Measurements from ENCODE around the gene TMEM25. TPM values are rescaled to one million over a fixed set of nuclear protein-coding genes. Genes with fewer than 3 reads are reported as not detected.

Gene TMEM25
- polyA plus RNA-seq, 2 of the 4 experiments (the other 2 are of a cell fraction), result 0.56 to 0.75 TPM

GRCh38 chr11:118572061-118572980 is 41.3 kb downstream of the TMEM25 start, which contains the start of gene ARCN1:
Gene ARCN1 (plus strand): TSS chr11:118572409. CDS start chr11:118572548, 139 bp downstream.
- WGBS (ENCODE audit: missing lambda C conversion rate), result under 1% methylated on average over 12 of the region's 55 CpGs
- ChIA-PET CTCF (interaction anchor here (1.6 kb wide), 1 partner anchor 23 kb away, joined by 5 read pairs; no protein-coding TSS in a partner anchor), POLR2A (interaction anchor here (1.5 kb wide), 1 partner anchor 37 kb away, joined by 3 read pairs; no protein-coding TSS in a partner anchor)
- Histone ChIP-seq H3K9me3 (no peaks in the 10 kb centered on the region), H3K4me2 (peak within 1 kb of the TSS; percentile 82), H3K4me1 (peaks cover 21% of the 10 kb centered on the region), H3K4me3 (peak within 1 kb of the TSS; percentile 87), H3K27ac (peak within 1 kb of the TSS; percentile 90 to 98)
- TF ChIP-seq NFE2L2 (conservative IDR thresholded peaks at IDR 0.05; ENCODE audit: low read length) (no peak), POLR2AphosphoS2 (conservative IDR thresholded peaks at IDR 0.05; ENCODE audit: low read length) (no peak), KDM1A (IDR thresholded peaks at IDR 0.05; ENCODE audit: low read depth) (no peak), ZC3H11A (IDR thresholded peaks at IDR 0.05) (no peak), PHF8 (IDR thresholded peaks at IDR 0.05; ENCODE audit: borderline replicate concordance, low read depth) (peak; percentile 58; the same call in 1 of the 2 replicates), ELK1 (IDR thresholded peaks at IDR 0.05; ENCODE audit: low read depth, low read length) (no peak), JUN (IDR thresholded peaks at IDR 0.05) (peak in 1 of 2 experiments; percentile 62; a peak in 1 of 5 replicates), ZNF302 (CRISPR knock-in tag; IDR thresholded peaks at IDR 0.05) (no peak), HMGXB4 (CRISPR knock-in tag; IDR thresholded peaks at IDR 0.05; ENCODE audit: borderline replicate concordance) (no peak), BCL3 (IDR thresholded peaks at IDR 0.05) (0 out of 3 replicates have a peak, but pooled peaks have one; percentile 44), POLR2A (IDR thresholded peaks at IDR 0.05; ENCODE audit: low read length) (peak; percentile 49), CTCF (IDR thresholded peaks at IDR 0.05) (no peak), REST (IDR thresholded peaks at IDR 0.05) (no peak), BHLHE40 (IDR thresholded peaks at IDR 0.05; ENCODE audit: low read depth, low read length) (no peak), HOXB5 (CRISPR knock-in tag; IDR thresholded peaks at IDR 0.05) (no peak), CHD2 (IDR thresholded peaks at IDR 0.05; ENCODE audit: low read length, partially characterized antibody) (no peak), RARB (CRISPR knock-in tag; IDR thresholded peaks at IDR 0.05) (no peak), MAFK (IDR thresholded peaks at IDR 0.05; ENCODE audit: partially characterized antibody) (no peak), ATOH8 (CRISPR knock-in tag; IDR thresholded peaks at IDR 0.05; ENCODE audit: low read depth) (no peak), CBX8 (IDR thresholded peaks at IDR 0.05) (no peak), USF2 (IDR thresholded peaks at IDR 0.05) (no peak), ESRRA (IDR thresholded peaks at IDR 0.05; ENCODE audit: borderline replicate concordance, low read length) (no peak), RFX5 (IDR thresholded peaks at IDR 0.05) (no peak)
- peak; percentile 66 to 73 for DNase-seq (ENCODE audit: low read depth in 1 of 2, low spot score in 1 of 2)
- FAIRE-seq, result no peak
- peak; percentile 88 to 94 for ATAC-seq

Measured in A549 (cell line).